HEK293 (cell line): ENCODE results near the gene ZNF536.

ENCODE experiments used
- CTCF ChIP-seq: fragments of 450-650 bp; formaldehyde crosslinking; IDR thresholded peaks from 2 replicates; pipeline ENCODE4 v1.5.1; 2016; ENCODE audit warnings: missing biosample characterization, missing genetic modification characterization
- ZNF138 ChIP-seq: fragments of 450-650 bp; formaldehyde crosslinking; IDR thresholded peaks from 2 replicates; pipeline ENCODE4 v1.5.1; 2016; ENCODE audit warnings: missing biosample characterization, missing genetic modification characterization, borderline replicate concordance
- ZNF175 ChIP-seq: fragments of 450-650 bp; formaldehyde crosslinking; IDR thresholded peaks from 2 replicates; pipeline ENCODE4 v1.5.1; 2016; ENCODE audit warnings: missing biosample characterization, missing genetic modification characterization
- ZNF274 ChIP-seq, 2 experiments: fragments of 200-500 bp in 1 of 2; fragments of 450-650 bp in 1 of 2; sonication (Bioruptor generic) in 1 of 2; formaldehyde crosslinking in 1 of 2; IDR thresholded peaks; 2 replicates each; pipeline versions ENCODE4 v1.5.1 to v1.6.1; 2014 to 2016; ENCODE audit warnings: borderline replicate concordance in 1 of 2, inconsistent platforms in 1 of 2, low read length in 1 of 2, missing biosample characterization in 1 of 2, missing genetic modification characterization in 1 of 2
- ZNF558 ChIP-seq: fragments of 450-650 bp; formaldehyde crosslinking; IDR thresholded peaks from 2 replicates; pipeline ENCODE4 v1.5.1; 2016; ENCODE audit warnings: missing biosample characterization, missing genetic modification characterization
- ZNF670 ChIP-seq: fragments of 450-650 bp; formaldehyde crosslinking; IDR thresholded peaks from 2 replicates; pipeline ENCODE4 v1.5.1; 2016; ENCODE audit warnings: missing biosample characterization, missing genetic modification characterization, low read depth

- TF ChIP-seq ZNF274 (IDR thresholded peaks at IDR 0.05; ENCODE audit: low read length) (no peak), ZNF274 (tag by site-specific recombination; IDR thresholded peaks at IDR 0.05; ENCODE audit: borderline replicate concordance) (no peak), ZNF558 (tag by site-specific recombination) (no peak), ZNF138 (tag by site-specific recombination) (no peak), CTCF (tag by site-specific recombination) (no peak), ZNF670 (tag by site-specific recombination) (no peak), ZNF175 (tag by site-specific recombination) (no peak)
Measured at GRCh38 chr19:30520735-30521479, 148.7 kb downstream of the ZNF536 start.
